ENCODE measurements around the gene CACNA2D2.

Gene CACNA2D2

GRCh38 chr3:50355829-50356552, 147.4 kb downstream of the CACNA2D2 start:
- Histone ChIP-seq H3K4me1 (ENCODE audit: insufficient read depth, low read length, poor library complexity, severe bottlenecking) (peaks cover 41% of the 10 kb centered on the region), H3K9me3 (ENCODE audit: insufficient read depth, low read depth, low read length) (no peaks in the 10 kb centered on the region), H3K9me2 (replicated peaks; ENCODE audit: low read depth, low read length) (no peaks in the 10 kb centered on the region), H3K27me3 (ENCODE audit: insufficient read depth, low read length, poor library complexity, severe bottlenecking) (no peaks in the 10 kb centered on the region), H3F3A (ENCODE audit: low read depth) (no peaks in the 10 kb centered on the region), H4K20me1 (ENCODE audit: insufficient read depth, low read length, poor library complexity, severe bottlenecking) (peaks cover 47% of the 10 kb centered on the region), H2AFZ (ENCODE audit: low read length) (no peak overlapping the region), H3K9ac (ENCODE audit: low read depth, low read length, poor library complexity, severe bottlenecking) (peak overlapping the region; percentile 84), H3K36me3 (ENCODE audit: insufficient read depth, low read length) (peaks cover 9% of the 10 kb centered on the region; the same call in 1 of the 2 replicates), H3K4me2 (ENCODE audit: low read depth, low read length, poor library complexity, severe bottlenecking) (peak overlapping the region; percentile 92), H3K4me3 (ENCODE audit: low read length, poor library complexity, severe bottlenecking) (peak overlapping the region; percentile 78), H3K79me2 (ENCODE audit: insufficient read depth, low read length) (peaks cover 55% of the 10 kb centered on the region)
- peak; percentile 45 for TF ChIP-seq CTCF (conservative IDR thresholded peaks at IDR 0.05; ENCODE audit: low read length)
- no peak for TF ChIP-seq EZH2phosphoT487 (IDR thresholded peaks at IDR 0.05; ENCODE audit: borderline replicate concordance)

- H3K36me3 ChIP-seq (ENCODE audit: insufficient read depth, low read length): peaks cover 9% of the 10 kb centered on the region; the same call in 1 of the 2 replicates
- H3K27me3 ChIP-seq (ENCODE audit: insufficient read depth, low read length, poor library complexity, severe bottlenecking): no peaks in the 10 kb centered on the region
- no peak for TF ChIP-seq CTCF (conservative IDR thresholded peaks at IDR 0.05; ENCODE audit: low read length)
- TF ChIP-seq EZH2phosphoT487 (IDR thresholded peaks at IDR 0.05; ENCODE audit: borderline replicate concordance): no peak
- H3K9me3 ChIP-seq (ENCODE audit: insufficient read depth, low read depth, low read length): no peaks in the 10 kb centered on the region
- no peak overlapping the region for H2AFZ ChIP-seq (ENCODE audit: low read length)
- H3K4me2 ChIP-seq (ENCODE audit: low read depth, low read length, poor library complexity, severe bottlenecking): no peak overlapping the region
- no peak overlapping the region for H3K4me3 ChIP-seq (ENCODE audit: low read length, poor library complexity, severe bottlenecking)
- no peaks in the 10 kb centered on the region for H3K9me2 ChIP-seq (replicated peaks; ENCODE audit: low read depth, low read length)
- H3F3A ChIP-seq (ENCODE audit: low read depth): no peaks in the 10 kb centered on the region
- peaks cover 47% of the 10 kb centered on the region for H4K20me1 ChIP-seq (ENCODE audit: insufficient read depth, low read length, poor library complexity, severe bottlenecking)
- no peak overlapping the region for H3K9ac ChIP-seq (ENCODE audit: low read depth, low read length, poor library complexity, severe bottlenecking)
- H3K4me1 ChIP-seq (ENCODE audit: insufficient read depth, low read length, poor library complexity, severe bottlenecking): peaks cover 46% of the 10 kb centered on the region
- H3K79me2 ChIP-seq (ENCODE audit: insufficient read depth, low read length): peaks cover 61% of the 10 kb centered on the region
Observed at GRCh38 chr3:50354850-50355249, 148.6 kb downstream of the CACNA2D2 start.

- H3F3A ChIP-seq (ENCODE audit: low read depth): no peaks in the 10 kb centered on the region
- H3K36me3 ChIP-seq (ENCODE audit: insufficient read depth, low read length): peaks cover 9% of the 10 kb centered on the region; the same call in 1 of the 2 replicates
- no peak for TF ChIP-seq CTCF (conservative IDR thresholded peaks at IDR 0.05; ENCODE audit: low read length)
- no peak for TF ChIP-seq EZH2phosphoT487 (IDR thresholded peaks at IDR 0.05; ENCODE audit: borderline replicate concordance)
- no peak overlapping the region for H3K9ac ChIP-seq (ENCODE audit: low read depth, low read length, poor library complexity, severe bottlenecking)
- H3K4me1 ChIP-seq (ENCODE audit: insufficient read depth, low read length, poor library complexity, severe bottlenecking): peaks cover 49% of the 10 kb centered on the region
- H3K9me3 ChIP-seq (ENCODE audit: insufficient read depth, low read depth, low read length): no peaks in the 10 kb centered on the region
- H3K27me3 ChIP-seq (ENCODE audit: insufficient read depth, low read length, poor library complexity, severe bottlenecking): no peaks in the 10 kb centered on the region
- no peak overlapping the region for H2AFZ ChIP-seq (ENCODE audit: low read length)
- peaks cover 47% of the 10 kb centered on the region for H4K20me1 ChIP-seq (ENCODE audit: insufficient read depth, low read length, poor library complexity, severe bottlenecking)
- H3K79me2 ChIP-seq (ENCODE audit: insufficient read depth, low read length): peaks cover 66% of the 10 kb centered on the region
- no peaks in the 10 kb centered on the region for H3K9me2 ChIP-seq (replicated peaks; ENCODE audit: low read depth, low read length)
- H3K4me2 ChIP-seq (ENCODE audit: low read depth, low read length, poor library complexity, severe bottlenecking): no peak overlapping the region
- no peak overlapping the region for H3K4me3 ChIP-seq (ENCODE audit: low read length, poor library complexity, severe bottlenecking)
Observed at GRCh38 chr3:50354186-50354764, 149.2 kb downstream of the CACNA2D2 start.
